Lower leg skin (tissue), 4 donors: Measurements from ENCODE around the gene FSCB. TPM values are rescaled to one million over a fixed set of nuclear protein-coding genes. Genes with fewer than 3 reads are reported as not detected.

Experiments used
- DNase-seq, 2 donors: peaks; one replicate each; pipeline ENCODE4 v3.0.0-alpha.2; 2019; ENCODE audit warnings: low spot score in 2 of 2
- H3K4me3 ChIP-seq: fragments of 200-600 bp; sonication (generic); 2 replicates; pipeline ENCODE4 v1.5.1; 2017; ENCODE audit warnings: mild to moderate bottlenecking, low read depth; ENCODE audit not compliant: poor library complexity, severe bottlenecking
- POLR2A ChIP-seq, 2 donors: fragments of 450-650 bp; IDR thresholded peaks; one replicate each; pipeline ENCODE4 v1.6.1; 2016 to 2017; ENCODE audit warnings: antibody characterized with exemption in 2 of 2, mild to moderate bottlenecking in 1 of 2, moderate library complexity in 1 of 2
- WGBS, 2 donors: methylation state at CpG; one replicate each; pipeline ENCODE4 v1.1.5; 2018; 5-methylcytosine and 5-hydroxymethylcytosine counted together
- intact Hi-C: fragments of 100-400 bp; cut with DNase I; formaldehyde crosslinking; loops from one replicate; pipeline ENCODE4 v1.15.0; 2023; ENCODE audit warnings: low total_unique reads
- total RNA-seq, 4 donors: library from RNA; depleted of rRNA; stranded (reverse); fragments of >200 nt; gene quantifications; one replicate each; pipeline ENCODE4 v1.1.0, GENCODE V29; 2016
- TF ChIP-seq, protein P1 (sequence below), 3 donors: fragments of 450-650 bp; IDR thresholded peaks; one replicate each; pipeline ENCODE4 v1.5.1; 2016; ENCODE audit warnings: antibody characterized with exemption in 3 of 3, mild to moderate bottlenecking in 3 of 3, moderate library complexity in 2 of 3

FSCB gene
- total RNA-seq, 4 donors from 2014 or later = not detected

DNA sequence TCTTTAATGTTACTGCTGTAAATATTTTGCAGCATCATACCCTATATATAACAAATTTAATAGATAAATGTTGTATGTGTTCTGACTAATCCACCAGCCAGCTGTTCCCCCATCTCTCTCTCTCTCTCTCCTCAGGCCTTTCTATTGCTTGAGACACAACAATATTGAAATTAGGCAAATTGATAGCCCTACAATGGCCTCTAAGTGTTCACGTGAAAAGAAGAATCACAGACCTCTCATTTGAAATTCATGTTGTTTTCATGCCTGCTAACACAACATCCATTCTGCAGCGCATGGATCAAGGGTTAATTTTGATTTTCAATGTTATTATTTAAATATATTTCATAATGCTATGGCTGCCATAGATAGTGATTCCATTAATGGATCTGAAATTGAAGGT, 1.8 kb upstream of the FSCB start:
- intact Hi-C loops = no loop called here
- no peak for TF ChIP-seq POLR2A (IDR thresholded peaks at IDR 0.05)
- TF ChIP-seq, protein P1, sequence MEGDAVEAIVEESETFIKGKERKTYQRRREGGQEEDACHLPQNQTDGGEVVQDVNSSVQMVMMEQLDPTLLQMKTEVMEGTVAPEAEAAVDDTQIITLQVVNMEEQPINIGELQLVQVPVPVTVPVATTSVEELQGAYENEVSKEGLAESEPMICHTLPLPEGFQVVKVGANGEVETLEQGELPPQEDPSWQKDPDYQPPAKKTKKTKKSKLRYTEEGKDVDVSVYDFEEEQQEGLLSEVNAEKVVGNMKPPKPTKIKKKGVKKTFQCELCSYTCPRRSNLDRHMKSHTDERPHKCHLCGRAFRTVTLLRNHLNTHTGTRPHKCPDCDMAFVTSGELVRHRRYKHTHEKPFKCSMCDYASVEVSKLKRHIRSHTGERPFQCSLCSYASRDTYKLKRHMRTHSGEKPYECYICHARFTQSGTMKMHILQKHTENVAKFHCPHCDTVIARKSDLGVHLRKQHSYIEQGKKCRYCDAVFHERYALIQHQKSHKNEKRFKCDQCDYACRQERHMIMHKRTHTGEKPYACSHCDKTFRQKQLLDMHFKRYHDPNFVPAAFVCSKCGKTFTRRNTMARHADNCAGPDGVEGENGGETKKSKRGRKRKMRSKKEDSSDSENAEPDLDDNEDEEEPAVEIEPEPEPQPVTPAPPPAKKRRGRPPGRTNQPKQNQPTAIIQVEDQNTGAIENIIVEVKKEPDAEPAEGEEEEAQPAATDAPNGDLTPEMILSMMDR (IDR thresholded peaks at IDR 0.05) = no peak
- WGBS, 2 donors = 88% methylated on average over 2 of the region's 2 CpGs
- DNase-seq = no peak
- H3K4me3 ChIP-seq = no peak overlapping the region

DNA sequence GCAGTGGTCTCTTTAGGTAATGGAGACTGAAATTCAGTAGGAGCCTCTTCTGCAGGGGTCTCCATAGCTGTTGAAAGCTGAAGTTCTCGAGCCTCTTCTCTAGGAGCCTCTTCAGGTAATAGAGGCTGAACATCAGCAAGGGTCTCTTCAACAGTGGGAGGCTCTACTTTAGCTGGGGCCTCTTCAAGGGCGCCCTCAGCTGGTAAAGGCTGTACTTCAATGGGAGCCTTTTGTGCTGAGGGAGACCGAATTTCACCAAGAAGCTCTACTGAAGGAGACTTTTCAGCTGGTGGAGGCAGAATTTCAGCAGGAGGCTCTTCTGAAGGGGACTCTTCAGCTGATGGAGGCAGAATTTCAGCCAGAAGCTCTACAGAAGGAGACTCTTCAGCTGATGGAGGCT, 1.5 kb downstream of the FSCB start:
- TF ChIP-seq, protein P1 (IDR thresholded peaks at IDR 0.05) = no peak
- TF ChIP-seq POLR2A (IDR thresholded peaks at IDR 0.05) = no peak
- DNase-seq = no peak
- WGBS, 2 donors = 77 to 79% methylated on average over 3 of the region's 3 CpGs
- H3K4me3 ChIP-seq = no peak overlapping the region
- intact Hi-C loops = no loop called here

DNA sequence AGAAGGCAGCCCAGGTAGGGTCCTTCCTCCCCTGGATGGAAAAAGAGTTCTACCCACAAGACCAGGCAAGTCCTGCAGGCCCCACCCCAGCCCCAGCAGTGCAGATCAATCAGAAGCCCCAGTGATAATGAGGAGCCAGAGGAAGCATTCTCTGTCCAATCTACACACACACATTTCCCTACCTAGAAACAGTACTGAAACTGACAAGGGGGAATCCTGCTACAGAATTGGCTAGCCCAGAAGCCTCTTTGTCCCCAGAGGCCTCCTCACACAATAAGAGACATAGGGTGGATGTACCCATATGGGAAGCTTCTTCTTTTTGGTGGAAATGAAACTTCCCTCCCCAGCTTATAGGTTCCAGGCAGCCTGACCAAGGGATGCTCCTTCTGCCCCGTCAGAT, 9.9 kb downstream of the FSCB start:
- TF ChIP-seq, protein P1 (IDR thresholded peaks at IDR 0.05) = no peak
- no peak overlapping the region for H3K4me3 ChIP-seq
- WGBS, 2 donors = 79 to 82% methylated on average over 1 of the region's 1 CpG
- DNase-seq = no peak
- intact Hi-C loops = no loop called here

DNA sequence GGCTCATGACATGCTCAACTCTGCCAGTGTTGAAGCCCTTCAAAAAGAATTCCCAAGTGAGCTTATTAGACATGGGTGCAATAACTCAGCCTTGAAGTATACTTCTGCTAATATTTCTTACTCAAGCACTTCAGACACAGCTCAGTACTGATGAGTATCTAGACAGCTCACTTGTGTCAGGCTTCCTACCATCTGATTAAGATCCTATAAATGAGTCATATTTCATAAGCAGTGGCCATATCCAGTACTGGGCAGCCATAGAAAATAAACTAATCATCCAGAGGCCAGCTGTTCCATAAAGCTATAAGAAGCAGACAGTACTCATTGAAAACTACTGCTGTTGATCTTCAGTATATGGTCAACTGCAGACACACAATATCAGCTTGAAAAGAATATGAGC, 12.9 kb downstream of the FSCB start:
- H3K4me3 ChIP-seq = no peak overlapping the region
- no peak for DNase-seq
- intact Hi-C loops = no loop called here
- TF ChIP-seq, protein P1 (IDR thresholded peaks at IDR 0.05) = no peak
- TF ChIP-seq POLR2A (IDR thresholded peaks at IDR 0.05) = no peak

DNA sequence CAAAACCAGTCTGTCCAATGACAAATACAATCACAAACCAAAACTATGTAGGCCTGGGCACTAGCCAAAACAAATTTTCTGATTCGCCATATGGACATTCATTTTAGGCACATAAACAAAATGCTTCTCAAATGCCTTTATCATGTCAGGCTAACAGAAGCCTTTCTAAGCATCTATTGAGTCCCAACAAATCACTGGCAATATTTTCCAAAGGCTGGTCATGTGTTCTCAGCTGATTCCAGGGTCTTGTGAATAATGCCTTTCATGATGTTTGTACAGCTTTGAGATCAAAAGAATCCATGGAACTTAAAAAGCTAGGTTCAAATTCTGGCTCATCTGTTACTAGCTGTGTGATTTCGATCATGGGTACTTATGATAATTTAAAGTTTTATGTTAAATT, 16.1 kb downstream of the FSCB start:
- no peak for TF ChIP-seq POLR2A (IDR thresholded peaks at IDR 0.05)
- TF ChIP-seq, protein P1 (IDR thresholded peaks at IDR 0.05) = no peak
- H3K4me3 ChIP-seq = no peak overlapping the region
- 76 to 80% methylated on average over 2 of the region's 2 CpGs for WGBS, 2 donors
- intact Hi-C loops = no loop called here
- no peak for DNase-seq

DNA sequence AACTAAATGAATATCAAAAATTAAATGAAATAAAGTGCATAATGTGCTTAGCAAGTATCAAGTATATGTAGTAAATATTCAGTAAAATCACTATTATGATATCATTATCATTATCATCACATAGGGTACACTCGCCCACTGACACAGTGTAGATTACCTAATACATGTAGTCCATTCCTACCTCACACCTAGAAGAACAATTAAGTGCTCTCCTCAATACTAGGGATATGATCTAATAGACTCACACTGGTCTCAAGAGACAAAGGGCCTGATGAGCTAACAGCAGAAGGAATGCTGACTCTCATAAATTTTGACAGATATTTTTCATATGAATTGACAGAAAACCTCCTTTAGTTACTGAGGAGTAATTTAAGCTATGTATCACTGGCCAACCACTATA, 29.1 kb downstream of the FSCB start:
- WGBS, 2 donors = 81 to 94% methylated on average over 1 of the region's 1 CpG
- H3K4me3 ChIP-seq = no peak overlapping the region
- no peak for DNase-seq
- intact Hi-C loops = no loop called here
- TF ChIP-seq, protein P1 (IDR thresholded peaks at IDR 0.05) = no peak
- TF ChIP-seq POLR2A (IDR thresholded peaks at IDR 0.05) = no peak
